Esophagus (tissue), 2 donors: ENCODE results near the gene FAM200B. TPM values are rescaled to one million over a fixed set of nuclear protein-coding genes. Genes with fewer than 3 reads are reported as not detected.
A peak's percentile ranks its signal among the peaks of the same experiment; 100 is the strongest.

ENCODE experiments used
- H3K27ac ChIP-seq, 2 donors: one replicate each; pipeline ENCODE4 v1.5.1; 2013; ENCODE audit warnings: low read depth in 2 of 2, mild to moderate bottlenecking in 2 of 2, inconsistent platforms in 1 of 2, low read length in 1 of 2, moderate library complexity in 1 of 2
- H3K27me3 ChIP-seq, 2 donors: one replicate each; pipeline ENCODE4 v1.6.1; 2013; ENCODE audit warnings: low read length in 2 of 2, control low read depth in 1 of 2, mild to moderate bottlenecking in 1 of 2; ENCODE audit not compliant: insufficient read depth in 2 of 2, control insufficient read depth in 1 of 2
- H3K36me3 ChIP-seq, 2 donors: one replicate each; pipeline ENCODE4 v1.6.1; 2013; ENCODE audit warnings: low read length in 1 of 2; ENCODE audit not compliant: control insufficient read depth in 2 of 2, insufficient read depth in 2 of 2
- H3K4me1 ChIP-seq, 2 donors: one replicate each; pipeline ENCODE4 v1.6.1; 2013; ENCODE audit warnings: low read length in 1 of 2; ENCODE audit not compliant: control insufficient read depth in 2 of 2, insufficient read depth in 2 of 2
- H3K4me3 ChIP-seq, 2 donors: one replicate each; pipeline ENCODE4 v1.5.1; 2013; ENCODE audit warnings: low read length in 2 of 2, mild to moderate bottlenecking in 2 of 2, low read depth in 1 of 2, moderate library complexity in 1 of 2
- H3K9me3 ChIP-seq, 2 donors: one replicate each; pipeline ENCODE4 v1.6.1; 2013; ENCODE audit warnings: mild to moderate bottlenecking in 2 of 2, low read depth in 1 of 2, low read length in 1 of 2, moderate library complexity in 1 of 2; ENCODE audit not compliant: control insufficient read depth in 2 of 2, insufficient read depth in 1 of 2
- WGBS, 2 donors: extraction: QIAGEN DNeasy Blood & Tissue Kit; methylation state at CpG; one replicate each; pipeline ENCODE4 v1.1.7; 2013; 5-methylcytosine and 5-hydroxymethylcytosine counted together
- polyA plus RNA-seq, 2 donors: library from polyadenylated mRNA; stranded (reverse); fragments of 200-250 nt; gene quantifications; one replicate each; pipeline ENCODE4 v1.2.3, GENCODE V29; 2013
- donor health status: healthy with polysubstance abuse.
- donor health status: Bipolar disorder and iron deficiency.

FAM200B gene
- polyA plus RNA-seq, 2 donors = 25.7 to 42.6 TPM

DNA sequence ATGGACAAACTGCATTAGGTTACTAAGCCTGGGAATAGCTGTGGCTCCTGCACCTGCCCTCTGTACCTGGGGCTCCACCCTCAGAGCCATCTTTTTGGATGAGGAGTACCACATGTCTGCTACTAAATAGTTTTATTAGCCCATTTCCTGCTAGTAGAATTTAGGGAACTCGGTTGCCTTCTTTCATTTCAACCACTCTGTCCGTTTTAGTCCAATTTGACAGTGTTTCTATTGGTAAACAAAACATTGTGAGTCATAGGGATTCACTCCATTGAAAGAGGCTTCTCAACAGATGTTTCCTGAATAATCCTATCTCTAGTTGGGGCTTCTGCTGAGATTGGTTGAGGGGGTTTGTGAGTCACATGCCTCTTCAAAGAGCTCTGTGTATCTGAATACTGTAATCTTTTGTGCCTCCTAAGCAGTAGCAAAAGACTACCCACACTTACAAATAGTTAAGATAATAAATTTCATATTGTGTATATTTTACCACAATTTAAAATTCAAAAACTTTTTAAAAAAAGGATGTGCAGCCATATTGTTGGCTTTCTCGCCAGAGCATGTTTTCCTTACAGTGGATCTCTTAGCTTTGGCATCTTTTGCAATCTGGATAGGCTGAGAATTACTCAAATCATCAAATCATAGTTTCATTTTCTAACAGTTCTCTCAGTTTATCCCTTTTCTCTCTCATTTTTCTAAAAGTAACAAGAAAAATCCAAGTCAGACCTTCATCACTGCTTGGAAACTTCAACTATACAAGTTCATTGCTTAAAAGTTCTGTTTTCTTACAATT lies 9.9 kb downstream of the FAM200B start:
- no peak overlapping the region for H3K4me3 ChIP-seq
- 62 to 63% methylated on average over 3 of the region's 3 CpGs for WGBS, 2 donors
- H3K27me3 ChIP-seq = no peaks in the 10 kb centered on the region
- peaks cover 0 to 3% of the 10 kb centered on the region in 2 donors for H3K4me1 ChIP-seq
- H3K9me3 ChIP-seq = no peaks in the 10 kb centered on the region
- no peaks in the 10 kb centered on the region for H3K36me3 ChIP-seq
- H3K27ac ChIP-seq = peak overlapping the region in 1 of 2 donors; percentile 22

DNA sequence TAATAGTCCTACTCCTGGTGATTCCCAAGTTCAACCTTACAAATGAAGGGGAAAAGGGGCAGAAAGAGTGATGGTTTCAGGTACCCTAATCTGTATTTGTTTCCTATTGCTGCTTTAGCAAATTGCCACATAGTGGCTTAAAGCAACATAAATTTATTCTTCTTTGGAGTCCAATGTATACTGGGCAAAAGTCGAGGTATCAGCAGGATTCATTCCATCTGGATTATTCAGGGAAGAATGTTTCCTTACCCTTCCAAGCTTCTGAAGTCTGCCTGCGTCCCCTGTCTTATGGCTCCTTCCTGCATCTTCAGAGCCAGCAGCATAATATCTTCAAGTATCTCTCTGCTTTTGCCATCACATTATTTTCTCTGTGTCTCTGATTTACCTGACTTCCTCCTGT lies 11.0 kb downstream of the FAM200B start:
- 91 to 92% methylated on average over 2 of the region's 2 CpGs for WGBS, 2 donors
- H3K4me3 ChIP-seq = no peak overlapping the region
- H3K27me3 ChIP-seq = no peaks in the 10 kb centered on the region
- H3K4me1 ChIP-seq = peaks cover 0 to 3% of the 10 kb centered on the region in 2 donors
- no peaks in the 10 kb centered on the region for H3K36me3 ChIP-seq
- no peaks in the 10 kb centered on the region for H3K9me3 ChIP-seq
- H3K27ac ChIP-seq = no peak overlapping the region

DNA sequence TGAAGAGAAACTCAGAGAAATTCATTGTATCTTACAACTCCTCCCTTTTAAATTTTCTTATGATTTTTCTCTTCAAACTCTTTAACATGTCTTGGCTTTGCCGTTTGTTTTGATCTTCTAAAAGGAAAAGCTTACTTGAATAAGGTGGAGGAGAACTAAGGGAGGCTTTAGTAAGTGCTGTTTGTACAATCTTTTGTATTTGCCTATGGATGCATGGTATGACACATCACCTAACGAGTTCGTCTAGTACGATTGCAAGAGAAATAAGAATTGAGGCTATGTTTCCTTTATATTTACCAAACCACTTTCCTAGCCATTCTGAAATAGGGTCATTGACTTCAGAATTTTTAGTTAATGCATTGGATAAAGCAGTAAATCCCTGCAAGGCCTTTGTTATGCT lies 12.8 kb downstream of the FAM200B start:
- H3K36me3 ChIP-seq = no peaks in the 10 kb centered on the region
- no peak overlapping the region for H3K4me3 ChIP-seq
- peaks cover 0 to 3% of the 10 kb centered on the region in 2 donors for H3K4me1 ChIP-seq
- no peaks in the 10 kb centered on the region for H3K9me3 ChIP-seq
- no peaks in the 10 kb centered on the region for H3K27me3 ChIP-seq
- peak overlapping the region in 1 of 2 donors; percentile 59 for H3K27ac ChIP-seq
- 53 to 65% methylated on average over 4 of the region's 4 CpGs for WGBS, 2 donors

DNA sequence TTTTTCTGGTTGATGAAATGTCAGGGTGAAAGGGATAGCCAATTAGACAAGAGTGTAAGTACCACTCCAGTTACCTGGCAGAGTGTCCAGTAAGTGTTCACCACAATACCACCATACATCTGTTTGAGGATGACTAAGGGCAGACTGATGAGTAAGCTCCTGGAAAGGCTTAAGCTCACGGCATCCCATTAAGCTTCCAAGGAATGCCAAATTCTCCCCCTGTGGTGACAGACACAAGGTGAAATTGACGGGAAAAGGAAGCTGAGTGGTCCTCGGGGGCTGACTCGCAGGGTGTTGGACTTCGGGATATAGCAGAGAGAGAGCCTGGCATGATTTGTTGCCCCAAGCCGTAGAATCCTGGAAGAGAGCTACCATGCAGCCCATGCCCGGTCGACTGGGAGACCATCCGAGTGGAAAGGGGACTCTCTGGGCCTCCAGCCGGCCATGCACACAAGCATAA lies 13.6 kb downstream of the FAM200B start:
- Histone ChIP-seq H3K27ac (no peak overlapping the region), H3K27me3 (no peaks in the 10 kb centered on the region), H3K4me1 (peaks cover 0 to 3% of the 10 kb centered on the region in 2 donors), H3K36me3 (no peaks in the 10 kb centered on the region), H3K4me3 (no peak overlapping the region), H3K9me3 (no peaks in the 10 kb centered on the region)
- WGBS, 2 donors = 70 to 81% methylated on average over 10 of the region's 10 CpGs

DNA sequence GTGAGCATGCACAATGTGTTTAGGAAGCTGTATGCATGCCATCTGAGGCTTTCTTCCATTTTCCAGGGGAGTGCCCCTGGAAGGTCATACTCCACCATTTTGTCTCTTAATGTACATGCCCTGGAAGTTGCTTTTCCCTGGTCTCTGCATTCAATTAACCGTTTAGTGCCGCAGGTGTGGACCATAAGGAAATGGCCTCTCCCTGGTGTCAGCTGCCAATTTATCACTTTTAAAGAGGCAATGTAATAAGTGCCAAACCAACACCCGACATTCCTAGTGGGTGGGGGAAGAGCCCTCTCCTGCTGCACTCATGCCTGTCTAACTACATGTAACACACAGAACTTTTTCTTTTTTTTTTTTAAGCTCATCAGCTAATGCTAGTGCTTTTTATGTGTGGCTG lies 14.1 kb downstream of the FAM200B start:
- Histone ChIP-seq H3K4me1 (peaks cover 0 to 3% of the 10 kb centered on the region in 2 donors), H3K9me3 (no peaks in the 10 kb centered on the region), H3K4me3 (no peak overlapping the region), H3K27me3 (no peaks in the 10 kb centered on the region), H3K27ac (no peak overlapping the region), H3K36me3 (no peaks in the 10 kb centered on the region)
- 51 to 53% methylated on average over 3 of the region's 3 CpGs for WGBS, 2 donors

DNA sequence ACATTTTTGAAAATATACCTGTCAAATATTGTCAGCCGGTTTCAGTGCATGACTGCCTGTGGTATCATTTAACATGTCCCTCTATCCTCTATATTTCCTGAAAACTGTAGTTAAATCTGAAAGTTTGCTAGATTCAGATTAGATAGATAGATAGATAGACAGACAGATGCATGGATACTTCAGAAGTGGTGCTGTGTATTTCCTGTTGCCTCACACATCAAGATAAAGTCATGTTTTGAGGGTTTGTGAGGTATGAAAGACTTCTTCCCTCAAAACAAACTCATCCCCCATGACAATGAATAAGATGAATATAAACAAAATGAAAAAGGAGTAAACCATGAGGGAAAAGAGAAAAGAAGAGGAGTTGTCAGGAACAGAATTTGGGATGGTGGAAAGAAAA lies 15.2 kb downstream of the FAM200B start:
- 98% methylated on average over 1 of the region's 1 CpG for WGBS, 2 donors
- H3K9me3 ChIP-seq = no peaks in the 10 kb centered on the region

DNA sequence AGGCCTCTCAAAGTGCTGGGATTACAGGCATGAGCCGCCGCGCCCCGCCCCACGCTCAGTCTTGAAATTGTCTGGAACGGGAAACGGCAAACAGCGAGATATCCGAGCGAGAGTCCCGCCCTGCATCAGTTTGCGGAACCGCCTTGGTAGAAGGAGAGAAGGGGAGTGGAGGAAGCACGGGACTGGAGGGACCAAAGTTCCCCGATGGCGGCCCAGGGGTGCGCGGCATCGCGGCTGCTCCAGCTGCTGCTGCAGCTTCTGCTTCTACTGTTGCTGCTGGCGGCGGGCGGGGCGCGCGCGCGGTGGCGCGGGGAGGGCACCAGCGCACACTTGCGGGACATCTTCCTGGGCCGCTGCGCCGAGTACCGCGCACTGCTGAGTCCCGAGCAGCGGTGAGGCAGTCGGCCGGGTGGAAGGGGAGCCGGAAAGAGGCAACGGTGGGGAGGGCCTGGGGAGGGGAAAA lies 21.3 kb downstream of the FAM200B start, which contains the start of gene BST1:
BST1 (plus strand) TSS at position 125 of the 463 bp plus-strand sequence; CDS start at position 205, 80 bp downstream.
- no peaks in the 10 kb centered on the region for H3K36me3 ChIP-seq
- WGBS, 2 donors = 3 to 16% methylated on average over 40 to 43 of the region's 43 CpGs
- H3K4me3 ChIP-seq = peak within 1 kb of the TSS; percentile 34 to 42
- H3K27me3 ChIP-seq = no peaks in the 10 kb centered on the region
- H3K27ac ChIP-seq = peak within 1 kb of the TSS in 1 of 2 donors; percentile 11
- H3K9me3 ChIP-seq = no peaks in the 10 kb centered on the region
- H3K4me1 ChIP-seq = peaks cover 0 to 5% of the 10 kb centered on the region in 2 donors

More for the DNA sequence above, 15.2 kb downstream of the FAM200B start:
- no peak overlapping the region for H3K27ac ChIP-seq
- no peaks in the 10 kb centered on the region for H3K36me3 ChIP-seq
- H3K4me3 ChIP-seq = no peak overlapping the region
- no peaks in the 10 kb centered on the region for H3K27me3 ChIP-seq
- peaks cover 0 to 3% of the 10 kb centered on the region in 2 donors for H3K4me1 ChIP-seq

DNA sequence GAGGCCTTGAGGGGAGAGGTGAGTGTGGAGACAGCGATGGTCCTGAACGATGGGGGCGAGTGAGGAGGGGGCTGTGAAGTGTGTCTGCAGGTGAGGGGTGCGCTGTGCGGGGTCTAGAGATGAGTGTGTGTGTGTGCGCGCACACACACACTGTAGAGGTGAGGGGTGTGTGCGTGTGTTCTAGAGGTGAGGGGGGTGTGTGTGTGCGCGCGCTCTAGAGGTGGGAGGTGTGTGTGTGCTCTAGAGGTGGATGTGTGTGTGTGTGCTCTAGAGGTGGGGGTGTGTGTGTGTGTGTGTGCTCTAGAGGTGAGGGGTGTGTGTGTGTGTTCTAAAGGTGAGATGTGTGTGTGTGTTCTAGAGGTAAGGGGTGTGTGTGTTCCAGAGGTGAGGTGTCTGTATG lies 21.8 kb downstream of the FAM200B start:
- H3K4me1 ChIP-seq = peaks cover 0 to 5% of the 10 kb centered on the region in 2 donors
- H3K27ac ChIP-seq = no peak overlapping the region
- WGBS, 2 donors = 77 to 84% methylated on average over 11 of the region's 11 CpGs

DNA sequence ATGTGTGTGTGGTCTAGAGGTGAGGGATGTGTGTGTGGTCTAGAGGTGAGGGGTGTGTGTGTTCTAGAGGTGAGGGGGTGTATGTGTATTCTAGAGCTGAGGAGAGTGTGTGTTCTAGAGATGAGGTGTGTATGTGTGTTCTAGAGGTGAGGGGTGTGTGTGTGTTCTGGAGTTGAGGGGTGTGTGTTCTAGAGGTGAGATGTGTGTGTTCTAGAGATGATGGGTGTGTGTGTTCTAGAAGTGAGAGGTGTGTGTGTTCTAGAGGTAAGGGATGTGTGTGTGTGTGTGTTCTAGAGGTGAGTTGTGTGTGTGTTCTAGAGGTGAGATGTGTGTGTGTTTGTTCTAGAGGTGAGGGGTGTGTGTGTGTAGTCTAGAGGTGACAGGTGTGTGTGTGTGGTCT lies 22.5 kb downstream of the FAM200B start:
- no peaks in the 10 kb centered on the region for H3K9me3 ChIP-seq
- no peaks in the 10 kb centered on the region for H3K27me3 ChIP-seq
- peaks cover 0 to 5% of the 10 kb centered on the region in 2 donors for H3K4me1 ChIP-seq
- no peak overlapping the region for H3K4me3 ChIP-seq
- no peaks in the 10 kb centered on the region for H3K36me3 ChIP-seq
- H3K27ac ChIP-seq = no peak overlapping the region

More for the DNA sequence above, 21.8 kb downstream of the FAM200B start:
- Histone ChIP-seq H3K4me3 (peak overlapping the region; percentile 34 to 42), H3K36me3 (no peaks in the 10 kb centered on the region), H3K9me3 (no peaks in the 10 kb centered on the region), H3K27me3 (no peaks in the 10 kb centered on the region)
